ENCODE results near the gene PLA2G10. TPM values are rescaled to one million over a fixed set of nuclear protein-coding genes. Genes with fewer than 3 reads are reported as not detected.
A peak's percentile ranks its signal among the peaks of the same experiment; 100 is the strongest.

Gene PLA2G10
- total and polyA plus RNA-seq, 2 of the 13 experiments (the other 11 are each of a cell fraction or from before 2014, with no cell fraction given): not detected

- peak; percentile 98 for TF ChIP-seq MXD3 (CRISPR knock-in tag; IDR thresholded peaks at IDR 0.05)
- TF ChIP-seq KMT2A (CRISPR knock-in tag; IDR thresholded peaks at IDR 0.05): peak; percentile 99
Measured at GRCh38 chr16:14629919-14630619, 64.0 kb downstream of the PLA2G10 start, which contains the start of gene PARN (continued).

- Histone ChIP-seq H3K4me1 (ENCODE audit: insufficient read depth, low read length) (peaks cover 51% of the 10 kb centered on the region), H3K27ac (ENCODE audit: extremely low read length, insufficient read depth, low read length) (peak overlapping the region; percentile 77), H3K27me3 (ENCODE audit: control insufficient read depth in 1 of 2, insufficient read depth in 2 of 2, low read length in 2 of 2) (no peaks in the 10 kb centered on the region; a peak in 1 of 5 replicates), H3K4me2 (ENCODE audit: low read depth, low read length) (peak overlapping the region; percentile 80), H3K9me3 (ENCODE audit: low read length) (no peaks in the 10 kb centered on the region), H3K79me2 (ENCODE audit: insufficient read depth, low read length) (peaks cover 36% of the 10 kb centered on the region), H4K20me1 (ENCODE audit: insufficient read depth, low read length) (peaks cover 7% of the 10 kb centered on the region), H3K36me3 (replicated peaks in 1 of 2; ENCODE audit: control insufficient read depth in 1 of 2, insufficient read depth in 2 of 2, low read length in 2 of 2) (peaks cover 10 to 31% of the 10 kb centered on the region in 2 experiments), H2AFZ (ENCODE audit: low read length) (no peak overlapping the region), H3K9ac (ENCODE audit: insufficient read depth, low read depth, low read length) (peak overlapping the region; percentile 95), H3K4me3 (replicated peaks in 1 of 3; ENCODE audit: insufficient read depth in 1 of 3, low read depth in 2 of 3, low read length in 3 of 3) (peak overlapping the region; percentile 85 to 99 (median 94))
- intact Hi-C loops (cut with micrococcal nuclease; ENCODE audit: unreplicated experiment): no loop called here
- ChIA-PET POLR2A (interaction anchor here (0.7 to 1.5 kb wide), 12 partner anchors 9 to 710 kb away, joined by 3 to 5 read pairs (median 3); partner anchors contain the start of gene ERCC4), CTCF (ENCODE audit: low intra/inter-chr PET ratio, low total read pairs) (no interaction called here)
- in situ Hi-C loops (cut with HindIII; ENCODE audit: extremely low pct_ligation_motif_present, low pct_unique_long_range_greater_than_20kb): no loop called here
- 1% methylated on average over 17 of the region's 17 CpGs for WGBS (ENCODE audit: low lambda C conversion rate)
- BruUV-seq (replicated peaks): no TSS peak
- no peak for FAIRE-seq
- no peak for DNase-seq (ENCODE audit: low spot score)
- ATAC-seq: peak; percentile 1
- TF ChIP-seq CREB1 (IDR thresholded peaks at IDR 0.05): no peak
- 0 out of 2 replicates have a peak, but pooled peaks have one; percentile 31 for TF ChIP-seq CREB1 (CRISPR knock-in tag; IDR thresholded peaks at IDR 0.05)
- TF ChIP-seq ZNF737 (CRISPR knock-in tag; IDR thresholded peaks at IDR 0.05; ENCODE audit: borderline replicate concordance): peak; percentile 96; the same call in 1 of the 2 replicates
- peak; percentile 13; the same call in 1 of the 2 replicates for TF ChIP-seq PRMT3 (CRISPR knock-in tag; IDR thresholded peaks at IDR 0.05; ENCODE audit: borderline replicate concordance, low read depth)
- no peak for TF ChIP-seq ATF6 (CRISPR knock-in tag; conservative IDR thresholded peaks at IDR 0.05)
- TF ChIP-seq ONECUT2 (CRISPR knock-in tag; IDR thresholded peaks at IDR 0.05): no peak
- TF ChIP-seq FOXA3 (CRISPR knock-in tag; IDR thresholded peaks at IDR 0.05): no peak
- TF ChIP-seq ZNF772 (CRISPR knock-in tag; IDR thresholded peaks at IDR 0.05): 0 out of 2 replicates have a peak, but pooled peaks have one; percentile 7
- 0 out of 2 replicates have a peak, but pooled peaks have one; percentile 82 for TF ChIP-seq ZNF432 (CRISPR knock-in tag; IDR thresholded peaks at IDR 0.05; ENCODE audit: borderline replicate concordance)
- TF ChIP-seq MAZ (IDR thresholded peaks at IDR 0.05; ENCODE audit: borderline replicate concordance, low read depth, low read length): no peak
- TF ChIP-seq MAZ (CRISPR knock-in tag; IDR thresholded peaks at IDR 0.05; ENCODE audit: low read depth): 0 out of 2 replicates have a peak, but pooled peaks have one; percentile 2
- peak; percentile 96 for TF ChIP-seq ZXDC (CRISPR knock-in tag; IDR thresholded peaks at IDR 0.05)
- peak; percentile 20 for TF ChIP-seq ZBTB20 (CRISPR knock-in tag; IDR thresholded peaks at IDR 0.05; ENCODE audit: borderline replicate concordance, low read depth)
- no peak for TF ChIP-seq CHD4 (IDR thresholded peaks at IDR 0.05; ENCODE audit: borderline replicate concordance, low read length)
Measured at GRCh38 chr16:14629612-14629918, 64.5 kb downstream of the PLA2G10 start.

Data from HepG2 (cell line).